ENCODE results near the gene HHEX.
"Not testable (repeated sequence)": the region's sequence is repeated elsewhere in the genome, so short reads cannot be mapped to it uniquely, and the experiment has no call there.

HHEX gene

DNA sequence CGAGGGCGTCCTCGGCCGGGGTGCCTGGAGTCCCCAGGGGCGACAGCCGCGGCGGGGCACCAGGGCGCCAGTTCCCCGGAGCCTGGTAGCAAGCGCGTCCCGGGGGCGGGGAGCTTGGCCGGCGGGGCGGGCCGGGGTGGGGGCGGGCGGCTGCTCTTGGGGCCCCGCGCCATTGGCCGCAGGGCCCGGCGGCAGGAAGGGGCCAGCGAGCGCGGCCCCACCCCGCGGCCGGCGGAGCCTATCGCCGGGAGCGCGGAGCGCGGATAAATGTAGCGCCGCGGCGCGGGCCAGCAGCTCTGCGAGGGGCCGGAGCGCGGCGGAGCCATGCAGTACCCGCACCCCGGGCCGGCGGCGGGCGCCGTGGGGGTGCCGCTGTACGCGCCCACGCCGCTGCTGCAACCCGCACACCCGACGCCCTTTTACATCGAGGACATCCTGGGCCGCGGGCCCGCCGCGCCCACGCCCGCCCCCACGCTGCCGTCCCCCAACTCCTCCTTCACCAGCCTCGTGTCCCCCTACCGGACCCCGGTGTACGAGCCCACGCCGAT is at the start of gene HHEX:
TSS of gene HHEX (plus strand) at position 293 of the 548 bp plus-strand sequence. CDS start at position 325, 32 bp downstream.
- peak in 1 of 2 experiments; percentile 67 for DNase-seq

DNA sequence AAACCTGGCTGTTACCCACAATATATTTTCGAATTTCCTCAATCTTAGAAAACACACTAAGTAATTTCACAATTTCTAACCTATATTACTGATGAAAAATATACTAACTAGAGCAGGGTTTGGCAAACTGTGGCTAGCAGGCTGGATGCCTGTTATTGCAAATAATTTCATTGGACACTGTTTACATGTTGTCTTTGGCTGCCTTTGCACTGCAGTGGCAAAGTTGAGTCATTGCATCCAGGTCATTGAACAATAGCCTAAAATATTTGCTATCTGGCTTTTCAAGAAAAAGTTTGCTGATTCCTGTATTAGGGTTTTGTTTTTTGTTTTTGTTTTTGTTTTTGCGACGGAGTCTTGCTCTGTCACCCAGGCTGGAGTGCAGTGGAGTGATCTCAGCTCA is 49.6 kb upstream of the HHEX start:
- no peak for DNase-seq

DNA sequence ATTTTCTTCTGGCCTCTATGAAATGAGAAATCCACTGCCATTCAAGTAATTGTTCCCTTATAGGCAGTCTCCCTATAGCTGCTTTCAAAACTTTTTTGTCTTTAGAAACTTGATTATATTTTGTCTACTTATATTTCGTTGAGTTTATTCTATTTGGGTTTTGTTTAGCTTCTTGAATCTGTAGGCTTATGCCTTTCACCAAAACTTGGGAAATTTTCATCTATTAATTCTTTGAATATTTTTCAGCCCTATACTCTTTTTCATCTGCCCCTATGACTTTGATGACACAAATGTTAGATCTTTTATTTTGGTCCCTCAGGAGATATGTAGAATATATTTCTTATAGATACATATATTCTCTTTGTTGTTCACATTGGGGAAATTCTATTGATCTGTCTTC is 48.3 kb upstream of the HHEX start:
- DNase-seq: no peak

DNA sequence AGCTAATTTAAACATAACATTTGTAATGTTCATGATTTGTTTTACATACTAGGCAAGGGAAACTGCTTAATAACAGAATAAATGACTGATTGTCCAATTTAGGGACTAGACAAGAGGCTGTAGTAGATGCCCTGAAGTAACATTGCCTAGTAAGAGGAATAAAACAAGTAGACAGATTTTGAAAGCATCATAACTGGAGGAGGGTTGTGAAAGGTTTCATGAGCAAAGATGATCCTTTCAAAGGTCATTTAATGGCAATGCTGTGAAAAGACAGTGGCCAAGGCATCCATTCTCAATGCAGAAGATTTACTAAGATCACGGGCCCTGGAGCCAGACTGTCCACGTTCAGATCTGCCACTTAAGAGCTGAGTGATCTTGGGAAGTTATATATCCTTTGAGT is 44.8 kb upstream of the HHEX start:
- no peak for DNase-seq

DNA sequence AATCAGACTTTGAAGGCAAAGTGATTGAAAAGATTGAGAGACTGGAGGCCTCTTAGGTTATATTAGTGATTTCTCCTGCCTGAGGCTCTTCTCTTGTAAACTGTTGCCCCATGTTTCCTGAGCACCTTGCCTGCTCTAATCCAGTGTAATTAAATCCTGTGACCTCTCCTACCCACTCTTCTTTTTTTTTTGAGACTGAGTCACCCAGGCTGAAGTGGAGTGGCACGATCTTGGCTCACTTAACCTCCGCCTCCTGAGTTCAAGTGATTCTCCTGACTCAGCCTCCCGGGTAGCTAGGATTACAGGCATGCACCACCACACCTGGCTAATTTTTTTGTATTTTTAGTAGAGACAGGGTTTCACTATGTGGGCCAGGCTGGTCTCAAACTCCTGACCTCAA is 38.9 kb upstream of the HHEX start:
- not testable (repeated sequence) for DNase-seq

DNA sequence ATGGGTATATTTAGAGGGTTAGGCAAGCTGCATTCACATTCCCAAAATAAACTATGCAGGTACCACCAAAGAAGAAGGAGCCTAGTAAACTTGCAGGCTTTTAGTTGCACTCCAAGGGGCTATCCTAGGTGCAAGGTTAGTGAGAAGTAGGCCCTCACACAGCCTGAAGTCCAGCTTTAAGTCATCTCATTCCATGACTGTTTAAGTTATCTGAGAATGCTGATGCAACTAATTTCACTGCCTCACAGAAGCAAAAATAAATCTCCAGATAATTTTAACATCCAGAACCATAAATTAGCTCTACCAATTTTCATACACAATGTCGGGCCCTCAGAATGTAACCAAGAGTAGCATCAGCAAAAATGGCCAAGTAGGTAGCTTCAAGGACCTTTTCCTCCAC is 34.3 kb upstream of the HHEX start:
- no peak for DNase-seq

DNA sequence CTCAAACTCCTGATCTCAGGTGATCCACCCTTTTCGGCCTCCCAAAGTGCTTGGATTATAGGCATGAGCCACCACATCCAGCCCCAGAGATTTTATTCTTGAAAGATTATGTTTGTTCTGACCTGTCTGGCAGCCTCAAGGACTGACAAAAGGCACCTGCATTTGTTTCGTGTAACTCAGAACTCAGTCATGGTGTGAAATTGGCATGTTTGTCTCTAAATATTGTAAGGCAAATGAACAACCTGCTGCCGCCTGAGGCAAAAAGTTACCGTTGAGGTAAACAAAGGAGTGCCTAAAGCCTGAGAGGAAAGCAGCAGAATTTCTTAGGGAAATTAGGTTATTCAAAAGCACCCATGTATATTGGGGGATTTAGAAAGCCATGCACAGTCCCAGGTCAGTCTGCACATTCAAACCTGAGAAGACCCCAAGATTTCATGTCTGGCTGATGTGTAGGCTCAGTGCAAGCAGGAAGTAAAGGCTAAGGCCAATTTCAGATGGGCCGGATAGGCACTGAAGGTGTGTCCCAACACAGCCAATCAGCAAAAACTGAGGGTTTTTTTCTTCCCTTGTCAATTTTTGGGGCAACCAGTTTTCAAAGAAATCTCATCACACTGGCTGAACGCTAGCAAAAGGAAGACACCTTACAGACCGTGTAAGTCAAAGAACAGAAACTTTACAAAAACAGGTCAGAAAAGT is 33.3 kb upstream of the HHEX start:
- peak; percentile 27 to 50 for DNase-seq

DNA sequence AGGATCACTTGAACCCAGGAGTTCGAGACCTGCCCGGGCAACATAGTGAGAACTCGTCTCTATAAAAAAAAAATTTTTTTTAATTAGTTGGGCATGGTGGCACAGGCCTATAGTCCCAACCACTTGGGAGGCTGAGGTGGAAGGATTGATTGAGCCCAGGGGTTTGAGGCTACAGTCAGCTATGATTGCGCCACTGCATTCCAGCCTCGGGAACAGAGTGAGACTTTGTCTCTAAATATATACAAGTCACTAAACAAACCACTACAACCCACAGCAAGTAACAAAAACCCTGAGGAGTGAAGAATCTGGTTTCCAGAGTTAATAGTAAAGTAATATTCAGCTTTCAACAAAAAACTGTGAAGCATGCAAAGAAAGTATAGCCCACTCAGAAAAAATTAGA is 32.7 kb upstream of the HHEX start:
- DNase-seq: no peak

DNA sequence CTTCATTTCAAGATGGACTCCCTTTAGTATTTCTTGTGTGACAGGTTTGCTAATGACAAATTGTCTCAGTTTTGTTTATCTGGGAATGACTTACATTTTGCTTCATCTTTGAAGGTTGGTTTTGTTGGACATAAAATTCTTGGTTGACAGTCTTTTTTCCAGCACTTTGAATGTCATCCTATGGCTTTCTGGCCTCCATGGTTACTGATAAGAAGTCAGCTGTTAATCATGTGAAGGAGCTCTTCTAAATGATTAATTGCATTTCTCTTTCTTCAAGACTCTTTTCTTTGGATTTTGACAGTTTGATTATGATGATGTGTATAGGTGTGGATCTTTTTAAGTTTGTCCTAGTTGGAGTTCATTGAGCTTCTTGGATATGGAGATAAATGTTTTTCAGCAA is 26.9 kb upstream of the HHEX start:
- DNase-seq: no peak

DNA sequence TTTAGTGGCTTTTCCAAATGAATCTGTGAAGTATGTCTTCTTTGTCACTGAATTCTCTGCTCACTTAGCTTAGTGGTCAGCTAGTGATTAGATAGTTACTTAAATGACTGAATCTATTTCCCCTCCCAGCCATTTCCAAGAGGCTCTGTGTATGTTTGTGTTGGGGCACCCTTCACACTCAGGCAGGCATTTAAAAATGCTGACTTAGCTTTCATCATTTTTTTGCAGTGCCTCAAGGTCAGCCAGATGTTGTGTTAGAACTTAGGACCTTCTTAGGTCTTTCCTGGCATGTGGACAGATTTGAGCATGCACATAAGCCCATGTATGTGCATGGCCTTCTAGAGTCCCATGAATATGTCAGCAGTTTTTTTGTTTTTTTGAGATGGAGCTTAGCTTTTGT is 25.4 kb upstream of the HHEX start:
- DNase-seq: no peak

DNA sequence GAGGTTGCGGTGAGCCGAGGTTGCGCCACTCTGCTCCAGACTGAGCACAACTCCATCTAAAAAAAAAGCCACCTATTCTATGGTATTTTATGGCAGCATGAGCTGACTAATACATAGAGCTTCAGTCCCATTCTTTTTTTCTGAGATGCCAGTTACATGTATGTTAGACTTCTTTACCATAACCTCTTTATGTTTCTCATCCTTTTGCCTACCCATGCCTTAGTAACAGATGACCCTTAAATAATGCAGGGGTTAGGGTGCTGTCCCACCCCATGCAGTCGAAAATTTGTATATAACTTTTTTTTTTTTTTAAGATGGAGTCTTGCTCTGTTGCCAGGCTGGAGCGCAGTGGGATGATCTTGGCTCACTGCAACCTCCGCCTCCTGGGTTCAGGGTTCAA is 22.7 kb upstream of the HHEX start:
- no peak for DNase-seq

DNA sequence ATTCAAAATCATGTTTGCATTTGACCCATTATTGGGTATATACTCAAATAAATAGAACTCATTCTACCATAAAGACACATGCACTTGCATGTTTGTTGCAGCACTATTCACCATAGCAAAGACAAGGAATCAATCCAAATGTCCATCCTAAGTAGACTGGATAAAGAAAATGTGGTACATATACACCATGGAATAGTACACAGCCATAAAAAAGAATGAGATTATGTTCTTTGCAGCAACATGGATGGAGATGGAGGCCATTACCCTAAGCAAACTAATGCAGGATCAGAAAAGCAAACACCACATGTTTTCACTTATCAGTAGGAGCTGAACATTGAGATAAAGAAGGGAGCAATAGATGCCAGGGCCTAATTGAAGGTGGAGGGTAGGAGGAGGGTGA is 12.0 kb upstream of the HHEX start:
- no peak for DNase-seq

DNA sequence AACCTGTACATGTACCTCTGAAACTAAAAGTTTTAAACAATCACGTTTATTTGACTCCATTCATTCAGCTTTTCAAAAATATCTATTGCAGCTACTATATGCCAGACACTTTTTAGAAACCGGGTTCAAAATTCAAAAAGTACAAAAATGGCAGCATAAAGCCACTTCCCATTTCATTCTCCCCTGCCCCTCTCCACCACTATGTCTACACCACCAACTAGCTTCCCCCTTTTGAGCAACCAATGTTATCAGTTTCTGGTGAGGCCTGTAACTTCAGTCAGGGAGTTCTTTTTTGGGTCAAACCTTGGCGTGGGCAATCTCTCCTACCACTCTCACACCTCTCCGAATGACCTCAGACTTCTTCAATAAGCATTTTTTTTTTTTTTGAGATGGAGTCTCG is 11.5 kb upstream of the HHEX start:
- no peak for DNase-seq

DNA sequence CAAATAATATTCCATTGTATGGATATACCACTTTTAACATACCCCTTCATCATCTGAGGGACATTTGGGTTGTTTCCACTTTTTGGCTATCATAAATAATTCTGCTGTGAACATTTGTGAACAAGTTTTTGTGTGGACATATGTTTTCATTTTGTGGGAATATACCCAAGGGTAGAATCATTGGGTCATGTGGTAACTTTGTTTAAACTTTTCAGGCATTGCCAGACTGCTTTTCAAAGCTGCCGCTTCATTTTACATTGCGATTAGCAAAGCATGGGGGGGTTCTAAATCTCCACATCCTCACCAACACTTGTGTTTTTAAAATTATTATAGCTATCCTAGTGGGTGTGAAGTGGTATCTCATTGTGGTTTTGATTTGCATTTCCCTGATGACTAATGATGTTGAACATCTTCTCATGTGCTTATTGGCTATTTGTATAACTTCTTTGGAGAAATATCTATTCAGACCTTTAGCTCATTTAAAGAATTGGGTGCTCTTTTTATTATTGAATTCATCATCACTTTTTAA is 8.4 kb upstream of the HHEX start:
- no peak for DNase-seq

DNA sequence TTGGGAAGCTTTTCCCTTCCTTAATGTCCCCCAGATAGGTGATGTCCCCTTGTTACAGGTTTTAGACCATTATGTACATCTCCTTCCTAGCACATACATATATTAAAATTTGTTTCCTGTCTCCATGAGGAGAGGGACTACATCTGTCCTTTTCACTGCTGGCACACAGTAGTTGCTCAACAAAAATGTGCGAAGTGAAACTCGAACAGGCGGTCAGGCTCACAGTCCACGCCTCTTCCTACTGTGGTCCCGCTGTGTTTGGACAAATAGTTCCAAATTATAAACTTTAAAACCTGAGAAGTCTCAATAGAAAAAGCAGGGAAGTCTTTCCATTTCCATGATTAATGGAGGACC is 1.2 kb upstream of the HHEX start:
- DNase-seq: no peak

DNA sequence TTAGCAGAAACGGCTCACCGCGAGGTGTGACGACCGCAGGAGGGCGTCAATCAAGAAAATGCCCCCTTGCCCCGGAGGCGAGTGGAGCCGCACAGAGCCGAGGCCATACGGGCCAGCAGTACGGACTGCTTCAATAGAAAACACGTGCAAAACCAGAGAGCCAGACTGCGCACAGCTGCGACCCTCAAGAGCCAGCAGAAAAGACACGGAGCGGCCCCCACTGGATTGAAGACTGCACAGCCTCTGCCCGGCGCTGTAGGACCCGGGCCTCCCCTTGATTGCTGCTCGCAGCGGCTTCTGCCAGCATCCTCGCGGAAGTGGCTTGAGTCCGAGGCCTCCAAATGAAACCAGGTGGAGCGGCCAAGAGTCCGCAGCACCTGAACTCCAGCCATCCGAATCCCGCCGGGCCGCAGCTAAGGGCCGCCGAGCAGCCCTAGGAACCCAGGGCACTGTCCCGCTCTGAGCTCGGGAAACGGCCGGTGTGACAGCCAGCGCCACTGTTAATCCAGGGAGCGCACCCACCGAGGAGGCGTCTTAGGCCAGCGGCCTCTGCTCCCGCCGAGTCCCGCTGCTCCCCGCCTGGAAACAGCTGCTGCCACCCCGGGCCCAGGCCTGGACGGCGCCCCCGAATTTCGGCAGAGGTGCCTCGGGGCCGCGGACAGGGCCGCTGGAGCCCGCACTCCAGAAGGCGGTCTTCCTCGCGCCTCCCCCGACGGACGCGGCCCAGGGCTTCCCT is 660 bp upstream of the HHEX start:
- peak in 1 of 2 experiments; percentile 45 for DNase-seq

DNA sequence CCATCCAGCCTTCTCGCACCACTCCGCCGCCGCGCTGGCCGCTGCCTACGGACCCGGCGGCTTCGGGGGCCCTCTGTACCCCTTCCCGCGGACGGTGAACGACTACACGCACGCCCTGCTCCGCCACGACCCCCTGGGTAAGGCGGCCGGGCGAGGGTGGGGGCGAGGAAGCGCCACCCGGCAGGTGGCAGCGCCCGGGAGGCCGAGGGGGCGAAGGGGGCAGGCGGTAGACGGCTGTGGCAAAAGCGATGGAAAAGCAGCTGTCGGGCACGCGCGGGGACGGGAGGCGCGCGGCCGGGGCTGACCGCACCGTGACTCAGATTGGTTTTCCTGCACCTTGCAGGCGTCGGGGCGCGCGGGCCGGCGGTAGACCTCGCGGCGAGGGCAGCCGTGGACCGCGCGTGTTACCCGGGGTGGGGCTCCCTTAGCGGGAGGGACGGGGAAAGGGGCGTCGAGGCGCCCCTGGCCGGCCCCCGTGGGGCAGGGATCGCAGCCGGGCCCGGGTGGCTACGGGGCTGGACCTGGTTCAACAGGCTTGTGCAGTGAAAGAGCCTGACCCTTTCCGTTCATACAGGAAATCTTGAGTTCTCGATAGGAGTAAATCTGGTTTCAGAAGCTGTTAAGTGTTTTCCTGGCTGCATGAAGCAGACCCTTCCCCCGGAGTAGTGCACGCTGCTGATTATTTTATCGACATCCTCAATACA is 608 bp downstream of the HHEX start:
- DNase-seq: peak in 1 of 2 experiments; percentile 30

DNA sequence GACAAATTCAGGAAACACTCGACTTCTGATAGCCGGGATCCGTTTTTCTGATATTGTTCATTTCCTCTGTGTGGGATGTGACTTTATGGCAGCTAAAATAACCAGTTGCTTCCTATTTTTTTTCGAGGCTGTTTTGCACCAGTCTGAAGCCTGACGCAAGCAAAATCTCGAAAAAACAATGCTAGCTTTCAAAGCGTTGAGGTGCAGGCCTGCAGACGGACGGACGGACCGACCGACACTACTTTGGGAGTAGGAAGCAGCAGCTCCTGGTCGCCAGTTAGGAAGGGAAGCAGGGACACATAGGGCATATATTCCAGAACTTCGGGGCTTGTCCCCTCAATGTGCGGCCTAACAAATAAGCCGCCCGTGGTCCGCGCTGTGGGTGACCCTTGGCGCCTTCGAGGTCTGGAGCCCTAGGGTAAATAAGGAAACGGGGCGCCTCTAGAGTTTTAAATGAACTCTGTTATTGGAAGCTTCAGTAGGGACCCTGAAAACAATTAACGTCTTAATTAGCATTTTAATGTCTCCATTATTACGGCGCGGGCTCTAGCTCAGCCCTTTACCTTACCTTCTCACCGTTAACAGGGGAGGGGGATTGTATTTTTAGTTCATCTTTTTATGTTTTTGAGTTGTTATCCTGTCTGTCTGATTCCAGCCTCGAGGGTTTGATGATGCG is 1.3 kb downstream of the HHEX start:
- no peak for DNase-seq

DNA sequence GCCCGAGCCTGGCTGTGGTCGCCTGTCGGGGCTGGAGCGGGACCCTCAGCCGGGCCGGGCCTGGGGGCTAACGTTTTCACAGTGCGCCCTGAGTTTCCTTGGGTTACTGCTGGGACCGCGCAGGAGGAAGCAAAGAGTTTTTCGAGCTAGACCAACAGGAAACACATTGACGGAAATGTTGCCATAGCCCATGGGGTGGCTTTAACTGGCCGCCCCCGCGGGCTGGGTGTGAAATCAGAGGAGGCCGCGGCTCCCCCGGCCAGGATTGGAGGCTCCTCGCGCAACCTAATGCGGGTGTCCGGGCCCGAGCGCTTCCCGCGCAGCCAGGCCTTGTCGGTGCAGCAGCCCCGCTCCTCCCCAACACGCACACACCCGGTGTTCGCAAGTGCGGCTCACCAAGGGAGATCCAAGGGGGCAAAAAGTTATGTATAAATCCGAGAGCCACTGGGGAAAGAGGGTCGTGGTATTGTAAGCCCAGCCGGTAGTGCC is 1.9 kb downstream of the HHEX start:
- DNase-seq: no peak

DNA sequence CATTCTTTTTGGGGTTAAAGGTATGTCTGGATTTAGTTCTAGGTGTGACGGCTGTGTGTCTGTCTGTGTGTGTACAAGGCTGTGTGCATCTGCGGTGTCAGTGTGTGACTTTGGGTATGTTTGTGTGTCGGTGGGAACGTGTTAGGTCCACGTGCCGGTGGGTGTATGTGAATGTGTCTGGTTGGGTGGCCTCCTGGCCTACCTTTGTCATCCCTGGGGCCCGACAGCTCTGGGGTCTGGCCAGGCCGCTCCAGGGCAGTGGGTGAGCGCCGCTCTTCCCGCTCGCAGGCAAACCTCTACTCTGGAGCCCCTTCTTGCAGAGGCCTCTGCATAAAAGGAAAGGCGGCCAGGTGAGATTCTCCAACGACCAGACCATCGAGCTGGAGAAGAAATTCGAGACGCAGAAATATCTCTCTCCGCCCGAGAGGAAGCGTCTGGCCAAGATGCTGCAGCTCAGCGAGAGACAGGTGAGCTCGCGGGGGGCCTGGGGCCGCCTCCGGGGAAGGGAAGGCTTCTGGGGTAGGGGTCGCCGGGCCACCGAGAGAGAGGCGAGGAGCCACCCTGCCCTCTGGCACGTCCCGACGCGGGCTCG is 2.4 kb downstream of the HHEX start:
- no peak for DNase-seq

DNA sequence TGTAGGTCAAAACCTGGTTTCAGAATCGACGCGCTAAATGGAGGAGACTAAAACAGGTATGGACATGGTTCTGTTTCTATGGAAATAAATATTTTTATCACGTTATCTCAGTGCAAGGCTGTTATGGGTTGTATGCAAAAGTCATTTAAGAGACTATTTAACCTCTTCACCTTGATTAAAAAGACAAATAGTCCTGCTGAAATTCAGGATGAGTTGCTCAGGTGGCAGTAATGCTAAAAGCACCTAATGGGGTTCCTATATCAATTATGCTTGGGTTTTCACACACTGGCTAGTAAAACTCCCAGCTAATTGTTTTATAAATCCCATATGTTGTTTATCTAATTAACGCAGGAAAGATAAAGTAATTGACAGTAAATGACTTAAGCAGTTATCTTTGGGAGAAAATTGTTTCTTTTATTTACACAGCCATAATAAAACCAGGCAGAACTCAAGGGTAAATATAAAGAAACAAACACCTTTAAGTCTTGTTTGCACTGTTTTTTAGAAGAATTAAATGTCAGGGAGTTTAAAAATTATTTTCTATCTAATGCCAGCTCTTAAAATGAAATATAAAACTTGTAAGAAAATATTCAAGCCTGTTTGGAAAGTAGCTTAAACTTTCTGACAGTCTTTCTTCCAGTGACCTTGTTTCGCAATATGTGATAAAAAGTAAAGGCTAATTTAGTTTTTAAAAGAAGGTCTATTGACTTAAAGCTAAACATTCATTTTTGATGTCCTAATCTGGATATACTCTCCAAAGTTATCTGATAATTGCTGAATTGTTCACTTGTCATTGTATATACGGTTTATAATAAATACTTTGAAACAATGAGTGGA is 3.2 kb downstream of the HHEX start:
- DNase-seq: no peak

DNA sequence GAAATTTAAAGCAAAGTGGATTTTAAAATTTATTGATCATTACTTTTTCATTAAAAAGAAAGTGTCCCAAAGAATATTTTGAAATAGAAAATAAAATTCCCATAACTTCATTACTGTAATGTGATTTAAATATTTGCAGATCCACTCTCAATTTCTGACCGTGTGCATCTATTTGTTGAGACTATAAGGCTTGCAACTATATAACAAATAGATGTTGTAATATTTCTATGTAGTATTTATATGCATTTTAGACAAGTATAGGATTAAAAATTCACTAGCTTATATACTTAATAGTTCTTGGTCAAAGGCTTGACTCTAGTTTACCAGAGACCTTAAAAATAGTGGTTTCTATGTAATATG is 3.8 kb downstream of the HHEX start:
- no peak for DNase-seq
